IgD-negative memory B cell (primary cell): ENCODE results near the gene PPP1R16B. TPM values are rescaled to one million over a fixed set of nuclear protein-coding genes. Genes with fewer than 3 reads are reported as not detected.

ENCODE experiments used
- H3K27ac Mint-ChIP-seq, 3 donors: one replicate each; pipeline ENCODE4 v1.8.0; 2020 to 2022; ENCODE audit warnings: mild to moderate bottlenecking in 3 of 3, mixed read lengths in 3 of 3, moderate library complexity in 1 of 3
- H3K27me3 Mint-ChIP-seq: one replicate; pipeline ENCODE4 v1.8.0; 2021; ENCODE audit warnings: mixed read lengths
- H3K36me3 Mint-ChIP-seq: one replicate; pipeline ENCODE4 v1.8.0; 2020; ENCODE audit warnings: mild to moderate bottlenecking, mixed read lengths
- H3K4me1 Mint-ChIP-seq, 3 donors: one replicate each; pipeline ENCODE4 v1.8.0; 2020 to 2022; ENCODE audit warnings: mixed read lengths in 3 of 3, mild to moderate bottlenecking in 1 of 3
- H3K4me3 Mint-ChIP-seq, 4 donors: one replicate each; pipeline ENCODE4 v1.8.0; 2020 to 2022; ENCODE audit warnings: mild to moderate bottlenecking in 4 of 4, mixed read lengths in 4 of 4, moderate library complexity in 3 of 4
- H3K9me3 Mint-ChIP-seq, 3 donors: one replicate each; pipeline ENCODE4 v1.8.0; 2020 to 2021; ENCODE audit warnings: mixed read lengths in 3 of 3, mild to moderate bottlenecking in 1 of 3
- polyA plus RNA-seq: library from polyadenylated mRNA; unstranded; fragments of 300-500 nt; fragmentation: Illumina TruSeq; gene quantifications from one replicate; pipeline ENCODE4 v1.2.3, GENCODE V29; 2021

PPP1R16B gene
- polyA plus RNA-seq, 1 donor from 2014 or later, result 68.0 TPM

DNA sequence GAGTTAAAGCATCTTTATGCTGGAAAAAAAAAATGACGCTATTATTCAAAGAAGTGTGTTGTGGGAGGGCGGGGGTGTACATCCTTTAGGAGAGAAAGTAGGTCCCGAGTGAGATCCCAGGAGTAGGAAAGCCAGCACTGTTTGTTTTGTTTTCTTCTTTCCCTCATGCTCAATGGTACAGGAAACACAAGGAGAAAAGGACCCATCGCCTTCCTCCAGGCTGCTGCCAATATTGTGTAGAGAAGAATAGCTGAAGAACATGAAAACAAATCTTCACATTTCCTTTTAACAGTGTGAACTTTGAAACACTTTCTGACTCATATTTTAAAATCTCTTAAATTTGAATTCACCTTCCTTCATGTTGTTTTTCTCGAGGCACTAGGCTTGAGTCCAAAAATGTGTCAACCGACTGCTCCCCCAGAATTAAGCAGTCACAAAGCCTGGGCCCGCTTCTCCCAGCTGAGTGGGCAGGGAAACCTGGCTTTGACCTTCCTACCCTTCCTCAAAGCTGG lies 22.3 kb downstream of the PPP1R16B start:
- peak overlapping the region; percentile 46 to 96 (median 91) for H3K27ac Mint-ChIP-seq
- no peaks in the 10 kb centered on the region for H3K9me3 Mint-ChIP-seq
- no peaks in the 10 kb centered on the region for H3K27me3 Mint-ChIP-seq
- H3K4me3 Mint-ChIP-seq, result peak overlapping the region in 2 of 4 donors; percentile 40 to 65
- peaks cover 10% of the 10 kb centered on the region for H3K36me3 Mint-ChIP-seq
- peaks cover 49 to 82% (median 57%) of the 10 kb centered on the region in 3 donors for H3K4me1 Mint-ChIP-seq

- H3K9me3 Mint-ChIP-seq, result no peaks in the 10 kb centered on the region
- peak overlapping the region in 2 of 4 donors; percentile 48 to 49 for H3K4me3 Mint-ChIP-seq
- peak overlapping the region in 2 of 3 donors; percentile 87 to 91 for H3K27ac Mint-ChIP-seq
- H3K4me1 Mint-ChIP-seq, result peaks cover 55 to 87% (median 61%) of the 10 kb centered on the region in 3 donors
- H3K36me3 Mint-ChIP-seq, result peaks cover 8% of the 10 kb centered on the region
- no peaks in the 10 kb centered on the region for H3K27me3 Mint-ChIP-seq
Observed at GRCh38 chr20:38828514-38829295, 23.2 kb downstream of the PPP1R16B start.

DNA sequence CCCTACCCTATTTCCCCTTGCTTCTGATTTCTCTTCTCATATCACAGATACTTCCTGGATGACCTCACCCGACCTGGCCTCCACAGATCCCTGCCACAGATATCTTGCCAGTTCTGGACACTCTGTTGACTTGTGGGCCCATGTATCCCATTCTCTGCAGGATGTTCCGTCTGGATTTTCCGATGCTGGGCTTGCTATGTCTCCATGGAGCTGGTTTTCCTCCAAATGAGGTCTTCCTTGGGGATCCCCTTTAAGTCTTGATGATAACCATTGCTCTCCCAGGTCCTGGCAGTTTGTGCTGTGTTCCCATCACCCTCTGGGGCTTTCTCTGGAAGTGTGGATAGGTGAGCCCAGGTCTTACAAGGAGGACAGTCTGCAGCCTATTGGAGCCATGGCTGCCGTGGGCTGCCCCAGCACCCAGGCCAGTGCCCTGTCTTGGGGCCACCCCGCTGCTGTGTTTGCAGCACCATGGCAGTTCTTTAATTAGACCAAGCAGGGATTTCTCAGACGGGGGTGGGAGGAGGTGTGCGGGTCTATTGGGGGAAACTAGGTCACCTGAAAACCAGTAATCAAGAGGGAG lies 23.9 kb downstream of the PPP1R16B start:
- Mint-ChIP-seq H3K4me1 (peaks cover 53 to 82% (median 58%) of the 10 kb centered on the region in 3 donors), H3K36me3 (peaks cover 7% of the 10 kb centered on the region), H3K27me3 (no peaks in the 10 kb centered on the region), H3K9me3 (no peaks in the 10 kb centered on the region), H3K4me3 (peak overlapping the region in 3 of 4 donors; percentile 3 to 49 (median 48)), H3K27ac (peak overlapping the region; percentile 48 to 87 (median 81))

DNA sequence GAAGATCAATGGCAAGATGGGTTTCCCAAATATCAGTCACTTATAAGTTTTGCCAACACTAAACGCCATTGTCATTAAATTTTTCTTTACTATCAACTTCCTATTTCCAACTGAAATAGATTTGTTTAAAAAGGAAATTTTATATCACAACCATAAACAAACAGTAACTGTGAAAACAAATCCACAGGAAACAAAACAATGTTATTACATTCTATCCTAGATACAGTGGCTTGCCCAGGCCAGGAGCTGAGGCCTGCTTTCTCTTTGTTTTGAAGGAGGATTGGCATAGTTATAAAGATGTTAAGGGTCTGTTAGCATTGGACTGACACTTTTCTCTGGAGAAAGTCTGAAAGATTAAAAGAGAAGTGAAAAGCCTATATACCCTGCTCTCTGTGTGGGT lies 24.9 kb downstream of the PPP1R16B start:
- Mint-ChIP-seq H3K27me3 (no peaks in the 10 kb centered on the region), H3K36me3 (peaks cover 6% of the 10 kb centered on the region), H3K4me3 (peak overlapping the region in 1 of 4 donors; percentile 74), H3K9me3 (no peaks in the 10 kb centered on the region), H3K4me1 (peaks cover 57 to 78% (median 57%) of the 10 kb centered on the region in 3 donors), H3K27ac (peak overlapping the region; percentile 65 to 80 (median 65))

- no peaks in the 10 kb centered on the region for H3K27me3 Mint-ChIP-seq
- peaks cover 57 to 71% (median 57%) of the 10 kb centered on the region in 3 donors for H3K4me1 Mint-ChIP-seq
- peak overlapping the region in 1 of 4 donors; percentile 17 for H3K4me3 Mint-ChIP-seq
- H3K27ac Mint-ChIP-seq, result peak overlapping the region; percentile 65 to 80 (median 77)
- peaks cover 6% of the 10 kb centered on the region for H3K36me3 Mint-ChIP-seq
- no peaks in the 10 kb centered on the region for H3K9me3 Mint-ChIP-seq
Observed at GRCh38 chr20:38831049-38831691, 25.7 kb downstream of the PPP1R16B start.

- Mint-ChIP-seq H3K4me1 (peaks cover 57 to 69% (median 58%) of the 10 kb centered on the region in 3 donors), H3K36me3 (peaks cover 6% of the 10 kb centered on the region), H3K9me3 (no peaks in the 10 kb centered on the region), H3K4me3 (no peak overlapping the region), H3K27me3 (no peaks in the 10 kb centered on the region), H3K27ac (peak overlapping the region; percentile 39 to 90 (median 77))
Observed at GRCh38 chr20:38831995-38832620, 26.6 kb downstream of the PPP1R16B start.

DNA sequence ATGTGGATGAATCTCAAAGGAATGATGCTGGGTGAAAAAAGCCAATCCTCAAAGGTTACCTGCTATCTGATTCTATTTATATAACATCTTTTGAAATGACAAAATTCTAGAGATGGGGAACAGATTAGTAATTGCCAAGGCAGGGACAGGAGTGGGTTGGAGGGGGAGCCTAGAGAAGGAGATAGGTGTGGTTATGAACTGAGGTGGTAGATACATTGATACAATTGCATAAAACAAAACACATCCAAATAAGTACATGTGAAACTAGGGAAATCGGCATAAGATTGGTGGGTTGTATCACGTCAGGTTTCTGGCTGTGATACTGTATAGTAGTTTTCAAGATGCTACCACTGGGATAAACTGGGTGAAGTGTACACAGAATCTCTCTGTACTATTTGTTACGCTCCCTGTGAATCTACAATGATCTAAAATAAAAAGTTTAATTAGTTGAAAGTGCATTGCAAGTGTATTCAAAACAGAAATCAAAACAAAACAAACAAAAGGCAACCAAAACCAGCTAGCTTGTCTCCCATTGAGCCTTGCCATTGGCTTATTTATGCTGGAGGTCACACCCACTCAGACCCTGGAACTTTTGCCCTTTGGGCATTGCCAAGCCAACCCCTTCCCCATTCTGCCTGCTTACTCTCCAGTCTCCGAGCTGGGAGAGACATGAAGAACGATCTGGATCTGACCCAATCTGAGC lies 27.8 kb downstream of the PPP1R16B start:
- no peaks in the 10 kb centered on the region for H3K9me3 Mint-ChIP-seq
- H3K27me3 Mint-ChIP-seq, result no peaks in the 10 kb centered on the region
- H3K27ac Mint-ChIP-seq, result peak overlapping the region; percentile 31 to 92 (median 83)
- H3K4me3 Mint-ChIP-seq, result peak overlapping the region; percentile 2 to 85 (median 38)
- H3K36me3 Mint-ChIP-seq, result no peaks in the 10 kb centered on the region
- H3K4me1 Mint-ChIP-seq, result peaks cover 46 to 59% (median 50%) of the 10 kb centered on the region in 3 donors

DNA sequence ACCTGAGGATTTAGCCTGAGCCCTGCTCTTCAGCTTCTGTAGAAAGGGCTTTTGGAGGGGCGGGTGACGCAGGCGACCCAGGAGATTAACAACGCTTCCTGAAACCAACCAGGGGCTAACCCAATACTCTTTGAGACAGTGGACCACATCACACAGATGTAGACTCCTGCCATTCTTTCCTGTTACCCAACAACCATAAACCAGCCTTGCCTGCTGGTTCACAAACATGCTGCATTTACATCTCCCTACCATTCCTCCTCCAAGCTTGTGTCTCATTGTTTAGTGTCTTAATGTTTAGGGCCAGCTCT lies 28.3 kb downstream of the PPP1R16B start:
- H3K27me3 Mint-ChIP-seq, result no peaks in the 10 kb centered on the region
- H3K4me3 Mint-ChIP-seq, result peak overlapping the region; percentile 2 to 85 (median 52)
- H3K9me3 Mint-ChIP-seq, result no peaks in the 10 kb centered on the region
- peaks cover 46 to 57% (median 46%) of the 10 kb centered on the region in 3 donors for H3K4me1 Mint-ChIP-seq
- H3K27ac Mint-ChIP-seq, result peak overlapping the region; percentile 31 to 92 (median 83)
- H3K36me3 Mint-ChIP-seq, result no peaks in the 10 kb centered on the region

- peaks cover 49 to 54% (median 53%) of the 10 kb centered on the region in 3 donors for H3K4me1 Mint-ChIP-seq
- H3K4me3 Mint-ChIP-seq, result no peak overlapping the region
- H3K27me3 Mint-ChIP-seq, result no peaks in the 10 kb centered on the region
- H3K27ac Mint-ChIP-seq, result peak overlapping the region; percentile 6 to 76 (median 69)
- H3K9me3 Mint-ChIP-seq, result no peaks in the 10 kb centered on the region
- H3K36me3 Mint-ChIP-seq, result peaks cover 6% of the 10 kb centered on the region
Observed at GRCh38 chr20:38834868-38835267, 29.4 kb downstream of the PPP1R16B start.

GRCh38 chr20:38835792-38836191 lies 30.3 kb downstream of the PPP1R16B start:
- H3K9me3 Mint-ChIP-seq, result no peaks in the 10 kb centered on the region
- no peaks in the 10 kb centered on the region for H3K27me3 Mint-ChIP-seq
- peaks cover 48 to 53% (median 52%) of the 10 kb centered on the region in 3 donors for H3K4me1 Mint-ChIP-seq
- H3K4me3 Mint-ChIP-seq, result no peak overlapping the region
- no peak overlapping the region for H3K27ac Mint-ChIP-seq
- H3K36me3 Mint-ChIP-seq, result peaks cover 6% of the 10 kb centered on the region

DNA sequence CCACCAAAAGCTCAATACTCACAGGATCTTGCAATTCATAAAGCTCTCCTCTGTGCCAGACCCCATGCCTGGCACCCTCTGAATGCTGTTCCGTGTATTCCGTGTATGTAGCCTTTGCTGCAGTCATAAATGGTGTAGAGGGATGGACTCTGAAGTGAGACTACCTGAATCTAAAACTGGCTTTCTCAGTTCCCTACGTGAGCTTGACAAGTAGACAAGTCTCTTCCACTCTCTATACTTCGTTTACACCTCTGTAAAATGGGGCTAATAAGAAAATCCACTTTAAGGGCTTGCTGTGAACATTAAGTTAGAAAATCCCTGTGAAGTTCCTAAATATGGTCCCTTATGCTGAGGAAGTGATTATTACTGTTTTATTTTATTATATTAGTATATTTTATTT lies 31.5 kb downstream of the PPP1R16B start:
- H3K4me3 Mint-ChIP-seq, result peak overlapping the region in 2 of 4 donors; percentile 41 to 77
- peaks cover 6% of the 10 kb centered on the region for H3K36me3 Mint-ChIP-seq
- H3K4me1 Mint-ChIP-seq, result peaks cover 48 to 52% (median 52%) of the 10 kb centered on the region in 3 donors
- peak overlapping the region; percentile 10 to 78 (median 22) for H3K27ac Mint-ChIP-seq
- no peaks in the 10 kb centered on the region for H3K9me3 Mint-ChIP-seq
- no peaks in the 10 kb centered on the region for H3K27me3 Mint-ChIP-seq

- Mint-ChIP-seq H3K27me3 (no peaks in the 10 kb centered on the region), H3K9me3 (no peaks in the 10 kb centered on the region), H3K4me3 (peak overlapping the region in 1 of 4 donors; percentile 27), H3K27ac (peak overlapping the region in 2 of 3 donors; percentile 67 to 90), H3K36me3 (peaks cover 6% of the 10 kb centered on the region), H3K4me1 (peaks cover 45 to 51% (median 50%) of the 10 kb centered on the region in 3 donors)
Observed at GRCh38 chr20:38838326-38838725, 32.8 kb downstream of the PPP1R16B start.

DNA sequence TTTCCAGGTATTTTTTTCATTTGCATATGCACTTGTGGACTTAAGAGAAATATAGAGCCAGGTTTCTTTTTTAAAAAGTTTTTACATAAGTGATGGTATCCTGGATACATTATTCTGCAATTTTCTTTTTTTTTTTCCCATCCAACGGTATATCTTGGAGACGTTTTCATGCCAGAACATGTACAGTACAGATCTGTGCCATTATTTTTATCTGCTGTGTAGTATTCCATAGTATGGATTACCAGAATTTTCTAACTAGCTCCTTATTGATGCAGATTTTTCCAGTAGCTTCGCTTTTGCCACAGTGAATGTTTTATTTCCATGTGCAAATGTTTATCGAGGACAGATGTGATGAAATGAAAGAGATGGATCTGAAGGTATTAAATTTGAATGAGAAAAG lies 34.1 kb downstream of the PPP1R16B start:
- H3K27ac Mint-ChIP-seq, result peak overlapping the region; percentile 87 to 99 (median 90)
- H3K9me3 Mint-ChIP-seq, result no peaks in the 10 kb centered on the region
- peak overlapping the region in 3 of 4 donors; percentile 21 to 76 (median 29) for H3K4me3 Mint-ChIP-seq
- peaks cover 42 to 53% (median 53%) of the 10 kb centered on the region in 3 donors for H3K4me1 Mint-ChIP-seq
- no peaks in the 10 kb centered on the region for H3K27me3 Mint-ChIP-seq
- H3K36me3 Mint-ChIP-seq, result peaks cover 6% of the 10 kb centered on the region
